Stimulated activated CD4-positive, alpha-beta T cell treated with anti-CD3 and anti-CD28 coated beads, Interleukin-4, amount 100 ng/mL, for 4 hours (primary cell): ENCODE measurements around the gene EHMT1.
"Not testable (repeated sequence)": the region's sequence is repeated elsewhere in the genome, so short reads cannot be mapped to it uniquely, and the experiment has no call there.

ENCODE experiments used
- DNase-seq, 2 experiments: peaks; one replicate each; pipeline ENCODE4 v3.0.0-alpha.2; 2020

The EHMT1 gene

GRCh38 chr9:137795156-137795666 lies 176.4 kb downstream of the EHMT1 start:
- DNase-seq = no peak

- no peak for DNase-seq
Observed at GRCh38 chr9:137797206-137798120, 178.7 kb downstream of the EHMT1 start.

- no peak for DNase-seq
Observed at GRCh38 chr9:137798142-137798541, 179.3 kb downstream of the EHMT1 start.

GRCh38 chr9:137798901-137799629 lies 180.3 kb downstream of the EHMT1 start:
- DNase-seq = no peak

- DNase-seq = no peak
Observed at GRCh38 chr9:137799630-137799983, 180.8 kb downstream of the EHMT1 start.

- no peak for DNase-seq
Observed at GRCh38 chr9:137800196-137801022, 181.6 kb downstream of the EHMT1 start.

- DNase-seq = no peak
Observed at GRCh38 chr9:137801023-137801319, 182.2 kb downstream of the EHMT1 start.

- no peak for DNase-seq
Observed at GRCh38 chr9:137802021-137802420, 183.2 kb downstream of the EHMT1 start.

GRCh38 chr9:137802521-137803243 lies 183.9 kb downstream of the EHMT1 start:
- DNase-seq = no peak

GRCh38 chr9:137804908-137805630 lies 186.3 kb downstream of the EHMT1 start:
- DNase-seq = no peak

GRCh38 chr9:137807721-137808703 lies 189.2 kb downstream of the EHMT1 start:
- DNase-seq = no peak

GRCh38 chr9:137809040-137809576 lies 190.3 kb downstream of the EHMT1 start:
- DNase-seq = no peak

- DNase-seq = not testable (repeated sequence)
Observed at GRCh38 chr9:137809726-137810450, 191.1 kb downstream of the EHMT1 start.

- DNase-seq = no peak
Observed at GRCh38 chr9:137811283-137811870, 192.6 kb downstream of the EHMT1 start.

GRCh38 chr9:137812356-137813023 lies 193.7 kb downstream of the EHMT1 start:
- no peak for DNase-seq

- DNase-seq = no peak
Observed at GRCh38 chr9:137813167-137813566, 194.4 kb downstream of the EHMT1 start.

- DNase-seq = no peak
Observed at GRCh38 chr9:137813651-137814415, 195.0 kb downstream of the EHMT1 start.

GRCh38 chr9:137814436-137814835 lies 195.6 kb downstream of the EHMT1 start:
- no peak for DNase-seq
